Epithelial cell of proximal tubule (primary cell): ENCODE data around the gene ABCA10. TPM values are rescaled to one million over a fixed set of nuclear protein-coding genes. Genes with fewer than 3 reads are reported as not detected.

Experiments used
- DNase-seq: peaks from one replicate; pipeline ENCODE4 v3.0.0-alpha.2; 2011; ENCODE audit warnings: low read depth
- H3K4me3 ChIP-seq: 2 replicates; pipeline ENCODE4 v1.5.1; 2011; ENCODE audit warnings: low read depth, mild to moderate bottlenecking, low read length
- CTCF ChIP-seq: conservative IDR thresholded peaks from 2 replicates; pipeline ENCODE4 v1.5.1; 2012; ENCODE audit warnings: low read depth, mild to moderate bottlenecking, low read length
- total RNA-seq: library from RNA; depleted of rRNA; stranded (reverse); fragments of >200 nt; gene quantifications from 2 replicates; pipeline ENCODE4 v1.2.3, GENCODE V29; 2015

ABCA10 gene
- total RNA-seq, 1 donor from 2014 or later: under 0.01 TPM

GRCh38 chr17:69239611-69240600 lies 11.3 kb upstream of the ABCA10 start:
- no peak overlapping the region for H3K4me3 ChIP-seq
- TF ChIP-seq CTCF: no peak
- no peak for DNase-seq

DNA sequence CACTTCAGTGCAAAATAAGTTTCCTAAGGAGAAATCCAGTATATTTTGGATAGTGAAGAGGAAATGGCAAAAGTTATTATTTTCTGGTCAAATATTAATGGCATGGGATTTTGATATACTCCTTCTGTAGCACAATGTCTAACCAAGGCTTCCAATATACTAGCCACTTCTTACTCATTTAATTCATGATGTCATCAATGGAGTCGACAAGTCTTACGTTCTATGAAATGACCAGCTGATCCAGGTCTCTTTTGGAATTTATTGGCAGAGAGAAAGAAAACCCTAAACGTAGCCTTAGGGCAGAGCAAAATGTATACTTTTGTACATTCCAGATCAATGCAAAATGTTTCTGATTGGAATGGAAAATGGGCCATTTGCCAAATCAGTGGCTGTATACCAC lies 8.3 kb upstream of the ABCA10 start:
- no peak for TF ChIP-seq CTCF
- DNase-seq: no peak
- no peak overlapping the region for H3K4me3 ChIP-seq

GRCh38 chr17:69236464-69236863 lies 7.8 kb upstream of the ABCA10 start:
- TF ChIP-seq CTCF: no peak
- H3K4me3 ChIP-seq: no peak overlapping the region
- DNase-seq: no peak

DNA sequence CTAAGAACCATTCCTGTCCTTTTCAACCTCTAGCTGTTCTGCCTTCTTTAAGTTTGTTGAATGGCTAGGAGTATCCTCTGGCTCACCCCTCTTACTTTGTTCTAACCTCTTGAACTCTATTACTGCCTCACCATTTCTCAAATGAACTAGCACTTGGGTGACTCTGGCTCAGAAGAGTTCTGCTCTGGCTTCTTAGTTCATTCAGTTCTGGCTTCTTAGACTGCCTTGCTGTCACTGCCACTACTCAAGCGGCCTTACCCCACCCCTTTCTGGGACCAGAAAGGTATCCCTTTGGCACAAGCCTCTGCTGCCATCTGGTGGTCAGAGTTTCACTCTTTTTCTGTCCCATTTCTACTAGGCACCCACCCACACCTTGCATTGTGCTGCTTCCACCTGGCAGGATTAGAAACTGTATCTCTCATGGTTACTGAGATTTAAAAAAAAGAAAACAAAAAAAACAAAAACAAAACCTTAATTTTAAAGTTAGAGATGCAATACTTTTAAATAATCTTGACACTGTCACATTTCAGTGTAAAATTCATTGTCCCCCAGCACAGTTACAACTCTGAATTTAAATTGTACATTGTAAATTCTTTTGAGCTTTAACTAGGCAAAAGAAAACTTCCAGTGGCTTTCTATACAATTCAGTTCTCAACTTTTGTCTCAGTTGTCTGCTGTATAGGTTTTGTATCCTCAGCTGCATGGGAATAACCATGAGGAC lies 6.9 kb upstream of the ABCA10 start:
- peak; percentile 89 for TF ChIP-seq CTCF
- peak; percentile 33 for DNase-seq

DNA sequence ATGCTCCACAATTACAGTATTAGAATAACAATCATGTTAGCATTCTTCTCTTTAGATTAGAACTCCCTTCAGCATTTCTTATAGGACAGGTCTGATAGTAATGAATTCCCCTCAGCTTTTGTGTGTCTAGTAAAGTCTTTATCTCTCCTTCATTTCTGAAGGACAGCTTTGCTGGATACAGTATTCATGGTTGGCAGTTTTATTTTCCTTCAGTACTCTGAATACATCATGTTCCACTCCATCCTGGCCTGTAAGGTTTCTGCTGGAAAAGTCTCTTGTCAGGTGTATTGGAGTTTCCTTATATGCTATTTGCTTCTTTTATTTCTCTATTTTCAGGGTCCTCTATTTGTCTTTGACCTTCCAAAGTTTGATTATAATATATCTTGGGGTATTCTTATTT lies 4.0 kb upstream of the ABCA10 start:
- DNase-seq: no peak
- no peak for TF ChIP-seq CTCF
- H3K4me3 ChIP-seq: no peak overlapping the region

More for the DNA sequence above, 6.9 kb upstream of the ABCA10 start:
- no peak overlapping the region for H3K4me3 ChIP-seq

- H3K4me3 ChIP-seq: no peak overlapping the region
- no peak for TF ChIP-seq CTCF
- no peak for DNase-seq
Measured at GRCh38 chr17:69231521-69231920, 2.9 kb upstream of the ABCA10 start.
